ENCODE results near the gene CIDEC.
"Not testable (repeated sequence)": the region's sequence is repeated elsewhere in the genome, so short reads cannot be mapped to it uniquely, and the experiment has no call there.

CIDEC gene

DNA sequence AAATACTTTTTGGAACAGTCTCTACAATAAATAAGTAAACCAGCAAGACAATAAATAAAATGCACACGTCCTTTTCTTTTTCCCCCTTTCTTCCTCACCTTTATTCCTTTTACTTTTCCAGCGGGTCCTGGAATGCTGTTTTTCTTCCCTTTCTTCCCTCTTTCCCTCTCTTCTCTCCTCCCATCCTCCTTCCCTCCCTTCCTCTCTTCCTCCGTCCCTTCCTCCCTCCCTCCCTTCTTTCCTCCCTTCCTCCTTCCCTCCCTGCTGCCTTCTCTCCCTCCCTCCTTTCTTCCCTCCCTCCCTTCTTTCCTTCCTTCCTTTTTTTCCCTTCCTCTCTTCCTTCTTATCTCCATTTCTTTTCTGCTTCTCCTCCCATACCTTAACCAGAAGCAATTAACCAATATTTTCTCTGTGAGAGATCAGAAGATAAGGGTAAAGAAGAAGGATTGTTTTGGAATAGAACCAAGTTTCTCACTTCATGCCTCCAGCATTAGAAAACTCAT lies 19.3 kb upstream of the CIDEC start:
- no peak overlapping the region for H3K27ac ChIP-seq (ENCODE audit: low read depth, low read length)
- no peak for TF ChIP-seq EZH2phosphoT487 (IDR thresholded peaks at IDR 0.05; ENCODE audit: borderline replicate concordance, low read length)
- no peak overlapping the region for H3K4me3 ChIP-seq (ENCODE audit: low read length)
- peaks cover 10% of the 10 kb centered on the region for H3K4me1 ChIP-seq (ENCODE audit: control insufficient read depth, low read length)
- H3K9me3 ChIP-seq (ENCODE audit: control insufficient read depth, insufficient read depth, low read length) = no peaks in the 10 kb centered on the region
- peaks cover 5% of the 10 kb centered on the region for H3K79me2 ChIP-seq (ENCODE audit: control insufficient read depth, low read length)
- no peaks in the 10 kb centered on the region for H3K9me2 ChIP-seq (replicated peaks; ENCODE audit: control insufficient read depth, low read length)
- peaks cover 2% of the 10 kb centered on the region; the same call in 1 of the 2 replicates for H3F3A ChIP-seq (ENCODE audit: control insufficient read depth, insufficient read depth)
- H3K27me3 ChIP-seq (ENCODE audit: control insufficient read depth, low read length) = no peaks in the 10 kb centered on the region
- H4K20me1 ChIP-seq (ENCODE audit: control insufficient read depth, insufficient read depth, low read depth, low read length) = no peaks in the 10 kb centered on the region
- no peak overlapping the region for H3K4me2 ChIP-seq (ENCODE audit: low read length)
- H3K36me3 ChIP-seq (ENCODE audit: control insufficient read depth, low read length) = peaks cover 9% of the 10 kb centered on the region

DNA sequence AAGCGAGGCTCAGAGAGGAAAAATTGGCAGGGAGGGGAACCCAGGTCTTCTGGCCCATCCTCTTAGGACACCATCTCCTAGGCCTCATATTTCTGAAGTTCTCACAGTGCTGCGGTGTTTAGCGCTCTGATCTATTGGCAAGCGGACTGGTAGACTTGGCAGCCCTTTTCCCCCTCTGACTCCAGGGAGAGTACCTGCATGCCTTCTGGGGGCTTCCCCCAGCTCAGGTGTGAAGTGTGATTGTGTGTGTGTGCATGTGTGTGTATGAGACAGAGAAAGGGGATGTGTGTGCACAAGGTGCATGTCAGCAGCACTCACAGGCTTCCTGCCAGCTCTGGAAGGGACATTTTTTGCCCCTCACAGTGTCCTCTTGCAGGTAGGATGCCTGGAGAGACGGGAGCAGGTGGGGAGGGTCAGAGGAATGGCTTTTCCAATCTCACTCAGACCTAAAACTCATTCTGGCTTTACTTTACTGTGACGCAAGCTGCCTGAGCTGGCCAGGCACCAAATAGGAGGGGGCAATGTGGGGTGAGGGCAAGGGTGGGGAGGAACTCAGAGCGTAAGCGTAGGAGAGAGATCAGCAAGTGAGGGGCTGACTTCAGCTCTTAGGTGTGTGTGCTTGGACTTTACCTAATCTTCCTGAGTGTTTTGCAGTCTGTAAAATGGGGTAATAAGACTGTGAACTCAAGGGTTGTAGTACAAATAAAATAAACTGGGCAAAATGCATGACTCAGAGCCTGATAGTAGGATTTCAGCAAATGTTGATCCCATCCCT lies 18.6 kb upstream of the CIDEC start:
- no peak overlapping the region for H3K4me2 ChIP-seq (ENCODE audit: low read length)
- no peaks in the 10 kb centered on the region for H3K9me3 ChIP-seq (ENCODE audit: control insufficient read depth, insufficient read depth, low read length)
- H3K4me1 ChIP-seq (ENCODE audit: control insufficient read depth, low read length) = peaks cover 17% of the 10 kb centered on the region
- H4K20me1 ChIP-seq (ENCODE audit: control insufficient read depth, insufficient read depth, low read depth, low read length) = 0 out of 2 replicates have a peak, but pooled peaks cover 3% of the 10 kb centered on the region
- no peak for TF ChIP-seq EZH2phosphoT487 (IDR thresholded peaks at IDR 0.05; ENCODE audit: borderline replicate concordance, low read length)
- TF ChIP-seq, protein P1, sequence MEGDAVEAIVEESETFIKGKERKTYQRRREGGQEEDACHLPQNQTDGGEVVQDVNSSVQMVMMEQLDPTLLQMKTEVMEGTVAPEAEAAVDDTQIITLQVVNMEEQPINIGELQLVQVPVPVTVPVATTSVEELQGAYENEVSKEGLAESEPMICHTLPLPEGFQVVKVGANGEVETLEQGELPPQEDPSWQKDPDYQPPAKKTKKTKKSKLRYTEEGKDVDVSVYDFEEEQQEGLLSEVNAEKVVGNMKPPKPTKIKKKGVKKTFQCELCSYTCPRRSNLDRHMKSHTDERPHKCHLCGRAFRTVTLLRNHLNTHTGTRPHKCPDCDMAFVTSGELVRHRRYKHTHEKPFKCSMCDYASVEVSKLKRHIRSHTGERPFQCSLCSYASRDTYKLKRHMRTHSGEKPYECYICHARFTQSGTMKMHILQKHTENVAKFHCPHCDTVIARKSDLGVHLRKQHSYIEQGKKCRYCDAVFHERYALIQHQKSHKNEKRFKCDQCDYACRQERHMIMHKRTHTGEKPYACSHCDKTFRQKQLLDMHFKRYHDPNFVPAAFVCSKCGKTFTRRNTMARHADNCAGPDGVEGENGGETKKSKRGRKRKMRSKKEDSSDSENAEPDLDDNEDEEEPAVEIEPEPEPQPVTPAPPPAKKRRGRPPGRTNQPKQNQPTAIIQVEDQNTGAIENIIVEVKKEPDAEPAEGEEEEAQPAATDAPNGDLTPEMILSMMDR (IDR thresholded peaks at IDR 0.05; ENCODE audit: low read depth, low read length, poor library complexity, severe bottlenecking) = no peak
- peaks cover 7% of the 10 kb centered on the region; the same call in 1 of the 2 replicates for H3F3A ChIP-seq (ENCODE audit: control insufficient read depth, insufficient read depth)
- no peaks in the 10 kb centered on the region for H3K9me2 ChIP-seq (replicated peaks; ENCODE audit: control insufficient read depth, low read length)
- peaks cover 12% of the 10 kb centered on the region for H3K79me2 ChIP-seq (ENCODE audit: control insufficient read depth, low read length)
- no peak overlapping the region for H3K27ac ChIP-seq (ENCODE audit: low read depth, low read length)
- no peak overlapping the region for H3K4me3 ChIP-seq (ENCODE audit: low read length)
- peaks cover 16% of the 10 kb centered on the region for H3K36me3 ChIP-seq (ENCODE audit: control insufficient read depth, low read length)
- H3K27me3 ChIP-seq (ENCODE audit: control insufficient read depth, low read length) = no peaks in the 10 kb centered on the region

DNA sequence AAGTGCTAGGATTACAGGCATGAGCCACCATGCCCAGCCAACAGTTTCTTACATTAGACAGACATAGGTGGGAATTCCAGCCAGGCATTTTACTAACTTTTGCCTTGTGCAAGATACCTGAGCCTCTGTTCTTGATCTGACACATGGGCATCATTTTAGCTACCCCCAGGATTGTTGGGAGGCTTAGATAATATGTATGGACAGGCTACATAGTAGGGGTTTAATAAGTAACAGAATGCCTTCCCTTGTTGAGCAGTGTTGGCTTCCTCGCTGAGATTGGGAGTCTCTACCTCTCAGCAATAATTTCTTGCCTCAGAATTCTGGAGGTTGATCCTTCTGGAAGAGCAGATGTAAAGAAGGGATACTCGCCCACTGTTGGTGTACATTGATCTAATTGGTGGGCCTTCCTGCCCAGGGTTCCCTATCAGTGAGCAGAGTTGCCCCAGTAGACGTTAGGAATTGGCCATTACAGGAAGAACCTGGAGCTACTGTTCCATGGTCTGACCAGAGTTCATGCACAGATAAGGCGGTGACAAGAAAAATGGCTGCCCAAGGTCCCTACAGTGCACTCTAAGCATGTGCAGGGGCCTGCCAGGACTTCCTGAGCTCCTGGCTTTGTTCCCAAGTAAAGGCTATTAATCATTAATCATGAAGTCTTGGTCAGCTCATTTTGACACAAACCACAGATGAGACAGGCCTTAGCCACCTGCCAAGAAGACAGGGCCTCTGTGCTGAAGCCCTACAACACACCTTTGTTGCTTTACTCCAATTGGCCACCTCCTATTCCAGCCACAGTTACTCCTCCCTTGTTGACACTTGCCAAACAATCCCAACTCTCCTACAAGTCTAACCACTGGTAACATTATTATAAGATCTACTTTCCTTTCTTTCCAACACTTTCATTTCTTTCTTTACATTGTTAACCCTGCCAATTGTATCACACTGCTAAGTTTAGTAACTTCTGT lies 17.6 kb upstream of the CIDEC start:
- no peaks in the 10 kb centered on the region for H3K9me3 ChIP-seq (ENCODE audit: control insufficient read depth, insufficient read depth, low read length)
- no peak overlapping the region for H3K4me2 ChIP-seq (ENCODE audit: low read length)
- peaks cover 9% of the 10 kb centered on the region; the same call in 1 of the 2 replicates for H3F3A ChIP-seq (ENCODE audit: control insufficient read depth, insufficient read depth)
- H3K4me1 ChIP-seq (ENCODE audit: control insufficient read depth, low read length) = peaks cover 24% of the 10 kb centered on the region
- H3K4me3 ChIP-seq (ENCODE audit: low read length) = no peak overlapping the region
- H3K36me3 ChIP-seq (ENCODE audit: control insufficient read depth, low read length) = peaks cover 26% of the 10 kb centered on the region
- no peak for TF ChIP-seq EZH2phosphoT487 (IDR thresholded peaks at IDR 0.05; ENCODE audit: borderline replicate concordance, low read length)
- TF ChIP-seq, protein P1 (IDR thresholded peaks at IDR 0.05; ENCODE audit: low read depth, low read length, poor library complexity, severe bottlenecking) = no peak
- H4K20me1 ChIP-seq (ENCODE audit: control insufficient read depth, insufficient read depth, low read depth, low read length) = peaks cover 7% of the 10 kb centered on the region; the same call in 1 of the 2 replicates
- H3K79me2 ChIP-seq (ENCODE audit: control insufficient read depth, low read length) = peaks cover 21% of the 10 kb centered on the region
- no peaks in the 10 kb centered on the region for H3K9me2 ChIP-seq (replicated peaks; ENCODE audit: control insufficient read depth, low read length)
- no peaks in the 10 kb centered on the region for H3K27me3 ChIP-seq (ENCODE audit: control insufficient read depth, low read length)
- H3K27ac ChIP-seq (ENCODE audit: low read depth, low read length) = no peak overlapping the region

DNA sequence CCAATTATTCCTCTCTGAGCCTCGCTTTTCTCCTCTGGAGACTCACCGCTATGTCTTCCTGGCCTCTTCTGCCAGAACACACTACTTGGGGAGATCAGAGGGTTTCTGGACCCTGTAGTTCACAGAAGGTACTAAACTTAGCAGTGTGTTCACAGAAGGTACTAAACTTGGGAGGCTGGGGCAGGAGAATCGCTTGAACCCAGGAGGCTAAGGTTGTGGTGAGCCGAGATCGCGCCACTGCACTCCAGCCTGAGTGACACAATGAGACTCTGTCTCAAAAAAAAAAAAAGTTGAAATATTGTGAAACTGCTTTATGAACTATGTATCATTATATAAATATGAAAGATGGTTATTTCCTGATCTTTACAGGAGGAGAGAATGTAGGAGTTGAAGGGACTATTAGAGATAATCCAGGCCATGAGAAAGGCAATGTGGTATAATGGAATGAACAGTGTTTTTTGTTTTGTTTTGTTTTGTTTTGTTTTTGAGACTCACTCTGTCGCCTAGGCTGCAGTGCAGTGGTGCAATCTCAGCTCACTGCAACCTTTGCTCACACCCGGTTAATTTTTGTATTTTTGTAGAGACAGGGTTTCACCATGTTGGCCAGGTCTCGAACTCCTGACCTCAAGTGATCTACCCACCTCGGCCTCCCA lies 16.8 kb upstream of the CIDEC start:
- H3K4me3 ChIP-seq (ENCODE audit: low read length); H3K27me3 ChIP-seq (ENCODE audit: control insufficient read depth, low read length); H3K9me3 ChIP-seq (ENCODE audit: control insufficient read depth, insufficient read depth, low read length); H3K4me2 ChIP-seq (ENCODE audit: low read length); H3K27ac ChIP-seq (ENCODE audit: low read depth, low read length); H3F3A ChIP-seq (ENCODE audit: control insufficient read depth, insufficient read depth); H3K9me2 ChIP-seq (replicated peaks; ENCODE audit: control insufficient read depth, low read length): not testable (repeated sequence)
- Histone ChIP-seq H3K36me3 (ENCODE audit: control insufficient read depth, low read length) (peaks cover 34% of the 10 kb centered on the region), H3K4me1 (ENCODE audit: control insufficient read depth, low read length) (peaks cover 23% of the 10 kb centered on the region), H4K20me1 (ENCODE audit: control insufficient read depth, insufficient read depth, low read depth, low read length) (peaks cover 13% of the 10 kb centered on the region; the same call in 1 of the 2 replicates), H3K79me2 (ENCODE audit: control insufficient read depth, low read length) (peaks cover 29% of the 10 kb centered on the region)

DNA sequence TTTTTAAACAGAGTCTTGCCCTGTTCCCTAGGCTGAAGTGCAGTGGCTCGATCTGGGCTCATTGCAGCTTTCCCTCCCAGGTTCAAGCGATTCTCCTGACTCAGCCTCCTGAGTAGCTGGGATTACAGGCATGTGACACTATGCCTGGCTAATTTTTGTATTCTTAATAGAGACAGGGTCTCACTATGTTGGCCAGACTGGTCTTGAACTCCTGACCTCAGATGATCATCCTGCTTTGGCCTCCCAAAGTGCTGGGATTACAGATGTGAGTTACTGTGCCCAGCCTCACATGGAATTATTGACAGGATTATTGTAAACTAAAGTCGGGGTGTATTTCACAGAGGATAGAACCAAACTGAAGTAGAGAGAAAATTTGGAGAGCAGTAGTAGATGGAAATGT lies 15.7 kb upstream of the CIDEC start:
- H3K27ac ChIP-seq (ENCODE audit: low read depth, low read length); H3K27me3 ChIP-seq (ENCODE audit: control insufficient read depth, low read length); H3K9me3 ChIP-seq (ENCODE audit: control insufficient read depth, insufficient read depth, low read length); H3K4me3 ChIP-seq (ENCODE audit: low read length); H3K4me2 ChIP-seq (ENCODE audit: low read length); H3K9me2 ChIP-seq (replicated peaks; ENCODE audit: control insufficient read depth, low read length): not testable (repeated sequence)
- peaks cover 13% of the 10 kb centered on the region; the same call in 1 of the 2 replicates for H4K20me1 ChIP-seq (ENCODE audit: control insufficient read depth, insufficient read depth, low read depth, low read length)
- H3K4me1 ChIP-seq (ENCODE audit: control insufficient read depth, low read length) = peaks cover 25% of the 10 kb centered on the region
- H3K36me3 ChIP-seq (ENCODE audit: control insufficient read depth, low read length) = peaks cover 44% of the 10 kb centered on the region
- peaks cover 41% of the 10 kb centered on the region for H3K79me2 ChIP-seq (ENCODE audit: control insufficient read depth, low read length)
- peaks cover 12% of the 10 kb centered on the region; the same call in 1 of the 2 replicates for H3F3A ChIP-seq (ENCODE audit: control insufficient read depth, insufficient read depth)

Data from DOHH2 (cell line).